HG03039 (cell line): ENCODE results near the gene TXN.
"Not testable (repeated sequence)": the region's sequence is repeated elsewhere in the genome, so short reads cannot be mapped to it uniquely, and the experiment has no call there.

Source experiments
- ATAC-seq: cut with Tn5 transposase; IDR thresholded peaks from one replicate; pipeline ENCODE4 v1.9.1; 2021; ENCODE audit warnings: mild to moderate bottlenecking, moderate library complexity; ENCODE audit not compliant: unreplicated experiment

The TXN gene

GRCh38 chr9:110257956-110258355 is 1.6 kb upstream of the TXN start:
- ATAC-seq, result no peak

- ATAC-seq, result no peak
Measured at GRCh38 chr9:110257097-110257841, 962 bp upstream of the TXN start.

GRCh38 chr9:110255463-110256379 is 586 bp downstream of the TXN start:
- ATAC-seq, result peak; percentile 15

GRCh38 chr9:110255034-110255462 is 1.3 kb downstream of the TXN start:
- ATAC-seq, result no peak

GRCh38 chr9:110254500-110254899 is 1.8 kb downstream of the TXN start:
- ATAC-seq, result no peak

- no peak for ATAC-seq
Measured at GRCh38 chr9:110252509-110253139, 3.7 kb downstream of the TXN start.

- ATAC-seq, result not testable (repeated sequence)
Measured at GRCh38 chr9:110251770-110252169, 4.5 kb downstream of the TXN start.

- ATAC-seq, result no peak
Measured at GRCh38 chr9:110251212-110251611, 5.1 kb downstream of the TXN start.

GRCh38 chr9:110249603-110250002 is 6.7 kb downstream of the TXN start:
- ATAC-seq, result no peak

- ATAC-seq, result no peak
Measured at GRCh38 chr9:110248361-110248760, 7.9 kb downstream of the TXN start.

GRCh38 chr9:110246214-110246613 is 10.1 kb downstream of the TXN start:
- ATAC-seq, result no peak

- no peak for ATAC-seq
Measured at GRCh38 chr9:110244616-110245015, 11.7 kb downstream of the TXN start.

GRCh38 chr9:110241858-110242321 is 14.4 kb downstream of the TXN start:
- ATAC-seq, result no peak

GRCh38 chr9:110241260-110241857 is 14.9 kb downstream of the TXN start:
- no peak for ATAC-seq

- no peak for ATAC-seq
Measured at GRCh38 chr9:110240198-110240597, 16.1 kb downstream of the TXN start.

GRCh38 chr9:110228321-110228720 is 28.0 kb downstream of the TXN start:
- ATAC-seq, result no peak

GRCh38 chr9:110224583-110224982 is 31.7 kb downstream of the TXN start:
- no peak for ATAC-seq

GRCh38 chr9:110220809-110221208 is 35.5 kb downstream of the TXN start:
- no peak for ATAC-seq

- no peak for ATAC-seq
Measured at GRCh38 chr9:110217656-110218099, 38.6 kb downstream of the TXN start.

- ATAC-seq, result no peak
Measured at GRCh38 chr9:110214586-110215355, 41.5 kb downstream of the TXN start.
